NCI-H1092 treated with DMSO at 0.1 percent for 48 hours (cell line): ENCODE results near the gene SPON2.
A peak's percentile ranks its signal among the peaks of the same experiment; 100 is the strongest.
"Not testable (repeated sequence)": the region's sequence is repeated elsewhere in the genome, so short reads cannot be mapped to it uniquely, and the experiment has no call there.

Source experiments
- DNase-seq: peaks from one replicate; lab custom pipeline; 2025; lab: John Stamatoyannopoulos, UW

Gene SPON2

GRCh38 chr4:1151541-1151940 lies 20.8 kb downstream of the SPON2 start:
- DNase-seq: no peak

- no peak for DNase-seq
Observed at GRCh38 chr4:1150875-1151274, 21.5 kb downstream of the SPON2 start.

- no peak for DNase-seq
Observed at GRCh38 chr4:1139860-1140259, 32.5 kb downstream of the SPON2 start.

GRCh38 chr4:1137850-1138249 lies 34.5 kb downstream of the SPON2 start:
- no peak for DNase-seq

GRCh38 chr4:1137063-1137776 lies 35.2 kb downstream of the SPON2 start:
- no peak for DNase-seq

- no peak for DNase-seq
Observed at GRCh38 chr4:1136048-1136447, 36.3 kb downstream of the SPON2 start.

GRCh38 chr4:1133033-1133432 lies 39.4 kb downstream of the SPON2 start:
- no peak for DNase-seq

- peak; percentile 40 for DNase-seq
Observed at GRCh38 chr4:1130316-1131186, 41.8 kb downstream of the SPON2 start.

GRCh38 chr4:1126506-1126905 lies 45.9 kb downstream of the SPON2 start:
- no peak for DNase-seq

GRCh38 chr4:1125466-1125865 lies 46.9 kb downstream of the SPON2 start:
- not testable (repeated sequence) for DNase-seq

GRCh38 chr4:1124818-1125217 lies 47.6 kb downstream of the SPON2 start:
- DNase-seq: no peak

GRCh38 chr4:1122505-1122904 lies 49.9 kb downstream of the SPON2 start:
- no peak for DNase-seq
